Brain pericyte (primary cell): Measurements from ENCODE around the gene RAB8B.

Experiments
- DNase-seq: peaks from one replicate; pipeline ENCODE4 v3.0.0-alpha.2; 2012; ENCODE audit warnings: low read depth, low spot score

RAB8B gene

DNA sequence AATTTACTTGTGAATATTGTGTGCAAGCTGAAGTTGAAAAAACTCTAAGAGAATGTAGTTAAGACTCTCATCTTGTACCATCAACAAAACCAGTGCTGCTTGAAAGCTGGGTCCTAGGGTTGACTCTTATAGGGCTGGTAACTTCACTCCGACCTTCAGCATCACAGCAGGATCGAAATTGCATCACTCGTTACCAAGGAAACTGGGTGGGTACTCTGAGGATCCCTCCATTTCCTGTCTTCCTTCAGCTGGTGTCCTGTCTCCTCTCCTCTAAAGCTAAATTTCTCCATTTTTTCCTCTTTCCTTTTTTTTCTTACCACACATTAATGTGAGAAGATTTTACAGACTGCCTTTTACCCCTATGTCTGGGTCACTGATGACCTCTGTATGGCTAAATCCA, 85.0 kb downstream of the RAB8B start:
- no peak for DNase-seq

DNA sequence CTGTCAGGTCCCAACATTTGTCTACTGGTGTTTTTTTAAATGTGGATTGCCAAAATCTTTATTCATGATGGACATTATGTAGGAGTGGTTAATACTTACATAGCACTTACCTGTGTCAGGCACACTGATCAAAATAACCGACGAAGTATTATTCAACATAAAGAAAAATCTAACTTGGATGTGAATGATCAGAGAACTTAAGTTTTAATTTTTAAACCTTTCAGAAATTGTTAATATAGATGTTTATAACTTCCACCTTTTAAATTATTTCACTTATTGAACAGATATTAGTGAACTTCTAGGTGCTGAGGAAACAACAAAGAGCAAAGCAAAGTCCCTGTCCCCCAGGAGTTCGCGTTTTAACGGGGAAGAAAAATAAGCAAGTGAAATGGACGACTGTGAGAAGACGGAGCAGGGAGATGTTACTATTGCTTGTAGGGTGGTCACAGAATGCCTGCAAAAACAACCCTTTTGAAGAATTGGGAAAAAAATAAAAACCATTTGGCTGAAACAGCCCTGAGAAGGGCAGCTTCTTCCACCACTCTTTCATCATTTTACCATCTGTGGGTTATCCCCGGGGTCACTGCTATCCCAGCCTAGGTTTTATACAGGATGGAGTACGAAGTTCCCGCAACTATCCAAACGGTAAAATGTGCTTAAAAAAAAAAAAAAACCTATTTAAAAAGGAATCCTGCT, 87.1 kb downstream of the RAB8B start:
- no peak for DNase-seq

DNA sequence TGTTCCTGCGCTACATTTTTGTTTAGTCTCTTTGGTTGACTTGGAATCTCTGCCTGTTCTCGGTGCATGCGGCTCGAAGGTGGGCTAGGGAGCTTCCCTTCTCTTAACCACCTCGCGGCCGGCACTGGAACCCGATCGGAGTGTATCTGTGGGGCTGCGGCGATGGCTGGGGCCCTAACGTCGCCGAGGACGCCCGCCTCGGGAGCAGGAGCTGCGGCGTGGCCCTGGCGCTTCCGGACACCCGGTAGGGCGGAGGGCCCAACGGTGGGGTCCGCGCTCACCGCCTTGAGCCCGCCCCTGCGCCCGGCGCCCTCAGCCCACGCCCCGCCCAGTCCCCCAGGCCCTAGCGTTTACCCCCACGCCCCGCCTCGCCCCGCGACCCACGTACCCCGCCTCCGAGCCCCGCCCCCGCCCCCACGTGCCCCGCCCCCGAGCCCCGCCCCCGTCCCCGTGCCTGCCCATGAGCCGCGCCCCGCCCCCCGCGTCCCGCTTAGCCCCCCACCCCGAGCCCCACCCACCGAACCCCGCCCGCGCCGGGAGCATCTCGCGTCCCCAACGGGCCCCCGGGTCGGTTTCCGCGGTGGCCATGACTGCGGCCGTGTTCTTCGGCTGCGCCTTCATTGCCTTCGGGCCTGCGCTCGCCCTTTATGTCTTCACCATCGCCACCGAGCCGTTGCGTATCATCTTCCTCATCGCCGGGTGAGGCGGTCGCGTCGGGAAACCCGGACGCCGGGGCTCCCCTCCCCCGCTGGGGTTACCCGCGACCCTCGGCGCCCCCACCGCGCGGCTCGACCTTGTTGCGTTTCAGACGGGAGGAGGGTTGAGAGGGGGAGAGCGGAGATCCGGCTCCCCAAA, 87.9 kb downstream of the RAB8B start, which contains the start of gene APH1B:
Gene APH1B (plus strand): TSS at position 568 of the 855 bp plus-strand sequence. CDS start 19 bp downstream, at position 587.
- DNase-seq, result no peak

DNA sequence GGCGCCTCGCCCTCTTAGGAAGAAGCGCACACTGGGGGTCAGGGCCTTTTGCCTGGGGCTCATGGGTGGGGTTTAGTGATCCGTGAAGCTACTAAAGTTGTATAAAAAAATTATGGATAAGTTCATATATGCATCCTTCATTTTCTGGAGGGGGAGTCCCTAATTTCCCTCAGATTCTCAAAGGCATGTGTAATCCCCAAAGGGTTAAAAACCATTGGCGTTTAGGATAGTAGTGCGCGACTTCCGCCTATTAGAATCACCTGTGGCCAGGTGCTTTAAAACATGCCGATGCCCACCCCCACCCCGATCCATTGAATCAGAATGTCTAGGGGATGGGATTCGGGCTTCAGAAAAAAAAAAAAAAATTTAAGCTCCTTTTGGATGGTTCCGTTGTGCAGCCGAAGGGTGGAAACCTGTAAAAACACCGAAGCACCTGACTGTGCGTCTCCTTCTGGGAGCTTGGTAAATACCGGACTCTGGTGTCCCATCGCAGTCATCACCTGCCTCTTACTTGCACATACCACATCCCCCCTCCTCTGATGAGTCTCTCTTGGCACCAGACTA, 88.6 kb downstream of the RAB8B start:
- no peak for DNase-seq

DNA sequence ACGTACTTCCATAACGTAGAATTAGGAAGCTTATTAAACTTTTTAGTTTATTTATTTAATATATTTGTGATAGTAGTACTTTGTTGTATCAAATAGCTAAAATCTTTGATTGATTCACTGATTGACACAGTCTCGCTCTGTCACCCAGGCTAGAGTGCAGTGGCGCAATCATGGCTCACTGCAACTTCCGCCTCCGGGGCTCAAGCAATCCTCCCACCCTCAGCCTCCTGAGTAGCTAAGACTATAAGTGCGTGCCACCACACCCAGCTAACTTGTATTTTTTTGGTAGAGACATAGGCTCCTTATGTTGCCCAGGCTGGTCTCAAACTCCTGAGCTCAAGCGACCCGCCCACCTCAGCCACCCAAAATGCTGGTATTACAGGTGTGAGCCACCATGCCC, 93.7 kb downstream of the RAB8B start:
- no peak for DNase-seq

DNA sequence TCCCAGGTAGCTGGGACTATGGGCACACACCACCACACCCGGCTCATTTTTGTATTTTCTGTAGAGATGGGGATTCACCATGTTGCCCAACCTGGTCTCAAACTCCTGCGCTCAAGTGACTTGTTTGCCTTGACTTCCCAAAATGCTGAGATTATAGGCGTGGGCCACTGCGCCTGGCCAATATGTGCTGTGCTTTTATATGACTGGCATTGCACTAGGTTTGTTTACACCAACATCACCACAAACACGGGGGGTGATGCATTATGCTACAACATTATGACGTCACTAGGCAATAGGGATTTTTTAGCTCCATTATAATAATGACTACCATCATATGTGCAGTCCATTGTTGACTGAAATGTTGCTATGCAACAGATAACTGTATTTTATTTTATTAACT, 94.9 kb downstream of the RAB8B start:
- DNase-seq, result no peak

DNA sequence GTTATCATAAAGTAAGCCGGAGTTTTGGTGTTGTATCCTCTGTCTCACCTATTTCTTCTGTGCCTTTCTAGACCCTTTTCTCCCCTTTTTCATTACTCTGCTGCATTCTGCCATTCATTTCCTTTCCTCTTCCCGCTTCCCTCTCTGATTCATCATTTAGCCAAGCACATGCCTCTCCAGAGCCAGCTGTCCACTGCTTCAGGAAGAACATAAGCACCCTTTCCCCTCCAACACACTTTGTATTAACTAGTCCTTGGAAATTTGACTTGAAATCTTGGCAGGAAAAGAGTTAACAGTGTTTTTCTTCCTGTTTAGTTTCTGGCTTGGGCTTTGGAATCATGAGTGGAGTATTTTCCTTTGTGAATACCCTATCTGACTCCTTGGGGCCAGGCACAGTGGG, 97.7 kb downstream of the RAB8B start:
- no peak for DNase-seq

DNA sequence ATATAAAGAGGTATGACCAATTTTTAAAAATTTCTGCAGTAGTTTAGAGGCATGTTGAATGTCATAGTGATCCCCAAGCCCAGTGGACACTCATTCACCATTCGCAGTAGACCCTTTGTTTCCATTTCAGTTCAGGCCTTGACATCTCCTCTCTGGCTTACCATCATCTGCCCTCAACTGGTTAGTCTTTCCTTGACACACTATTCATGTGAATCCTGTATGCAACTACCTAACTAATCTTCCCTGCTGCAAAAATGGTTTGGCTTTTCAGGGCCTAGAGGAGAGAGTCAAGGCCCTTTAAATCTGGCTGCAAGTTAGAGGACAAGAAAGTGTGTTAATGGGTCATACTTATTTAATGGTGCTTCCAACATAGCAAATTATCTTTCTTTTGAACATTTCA, 98.9 kb downstream of the RAB8B start:
- no peak for DNase-seq

DNA sequence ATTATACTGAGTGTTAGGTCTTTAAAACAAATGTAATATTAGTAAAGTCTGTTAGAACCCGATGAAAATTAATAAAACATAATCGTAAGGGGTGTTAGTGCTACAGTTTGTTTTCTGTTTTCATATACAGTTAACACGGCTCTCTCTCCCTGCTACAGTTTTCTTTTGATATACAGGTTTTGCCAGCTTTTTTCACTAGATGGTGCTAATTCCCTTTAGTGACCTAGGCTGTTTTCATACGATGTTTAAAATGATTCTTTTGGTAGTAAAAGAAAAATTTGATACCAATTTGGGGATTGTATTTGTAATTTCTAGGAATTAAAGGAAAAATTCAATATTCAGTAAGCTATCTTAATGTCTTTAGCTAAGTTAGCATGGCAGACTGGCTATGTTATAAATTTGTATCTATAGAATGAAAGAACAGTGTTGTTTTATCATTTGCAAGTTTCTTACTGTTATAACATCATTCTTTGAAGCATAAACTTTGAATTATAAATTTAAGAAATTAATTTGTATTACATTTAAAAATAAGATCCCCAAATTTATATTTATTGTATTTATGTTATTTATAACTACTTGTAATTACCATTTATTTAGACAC, 99.5 kb downstream of the RAB8B start:
- no peak for DNase-seq

DNA sequence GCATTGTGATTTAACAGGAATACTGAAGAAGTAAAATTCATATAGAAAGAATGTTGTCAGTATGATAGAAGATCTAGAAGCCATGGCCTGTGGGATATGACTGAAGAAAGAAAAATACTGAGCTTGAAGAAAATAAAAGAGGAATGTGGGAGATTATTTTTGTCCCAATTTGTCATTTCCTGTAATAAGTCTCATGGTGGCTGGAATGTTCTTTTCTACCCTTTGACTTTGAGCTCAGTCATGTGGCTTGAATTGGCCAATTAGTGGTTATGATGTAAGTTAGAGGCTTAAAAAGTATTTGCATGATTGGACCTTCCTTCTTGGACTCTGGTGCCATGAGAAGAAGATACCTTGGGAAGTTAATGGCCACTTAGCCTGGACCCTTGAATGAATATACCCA, 102.1 kb downstream of the RAB8B start:
- DNase-seq, result no peak

DNA sequence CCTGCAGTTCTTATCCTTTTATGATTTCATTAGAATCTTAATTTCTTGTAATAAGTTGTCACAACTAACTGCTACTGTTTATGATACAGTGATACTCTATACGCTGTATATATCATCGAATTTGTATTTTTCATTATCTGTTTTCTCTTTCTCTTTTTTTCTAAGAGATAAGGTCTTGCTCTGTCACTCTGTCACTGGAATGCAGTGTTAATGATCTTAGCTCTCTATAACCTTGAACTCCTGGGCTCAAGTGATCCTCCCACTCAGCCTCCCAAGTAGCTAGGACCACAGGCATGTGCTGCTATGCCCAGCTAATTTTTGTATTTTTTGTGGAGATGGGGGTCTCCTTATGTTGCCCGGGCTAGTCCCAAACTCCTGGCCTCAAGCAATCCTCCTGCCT, 102.8 kb downstream of the RAB8B start:
- no peak for DNase-seq

DNA sequence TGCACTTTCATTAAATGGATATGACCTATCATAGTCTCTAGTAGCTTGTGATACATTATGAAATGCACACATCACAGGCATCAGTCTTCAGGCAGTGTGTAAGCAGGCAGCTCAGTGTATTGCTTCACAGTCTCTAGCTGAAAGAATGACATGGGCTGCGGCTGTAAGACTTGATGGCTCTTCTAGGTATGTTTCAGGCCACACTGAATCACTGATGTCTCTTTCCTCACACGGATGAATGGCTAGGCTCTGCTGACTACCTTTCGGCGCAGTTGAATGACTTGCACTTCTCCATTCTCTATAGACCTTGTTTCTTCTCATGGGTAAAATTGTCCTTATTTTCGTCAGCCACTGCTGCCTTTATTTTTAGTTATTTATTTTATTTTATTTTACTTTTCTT, 103.4 kb downstream of the RAB8B start:
- no peak for DNase-seq

DNA sequence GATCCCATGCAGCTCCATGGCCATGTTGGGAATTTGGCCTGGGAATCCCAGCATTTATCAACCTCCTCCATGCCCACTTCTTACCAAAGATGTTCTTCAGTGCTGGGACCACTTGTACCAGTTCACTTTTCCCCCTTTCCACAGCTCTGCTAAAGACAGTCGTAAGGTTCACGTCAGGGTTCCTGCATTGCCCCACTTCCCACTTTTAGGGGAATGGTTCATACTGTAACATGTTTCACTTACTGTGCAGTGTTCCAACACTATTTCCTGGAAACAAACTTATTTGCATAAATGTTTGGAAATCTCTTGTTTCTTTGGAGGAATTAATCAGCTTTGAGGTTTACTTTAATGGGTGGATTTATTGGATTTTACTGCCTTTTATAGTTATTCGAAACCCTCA, 105.0 kb downstream of the RAB8B start:
- no peak for DNase-seq

DNA sequence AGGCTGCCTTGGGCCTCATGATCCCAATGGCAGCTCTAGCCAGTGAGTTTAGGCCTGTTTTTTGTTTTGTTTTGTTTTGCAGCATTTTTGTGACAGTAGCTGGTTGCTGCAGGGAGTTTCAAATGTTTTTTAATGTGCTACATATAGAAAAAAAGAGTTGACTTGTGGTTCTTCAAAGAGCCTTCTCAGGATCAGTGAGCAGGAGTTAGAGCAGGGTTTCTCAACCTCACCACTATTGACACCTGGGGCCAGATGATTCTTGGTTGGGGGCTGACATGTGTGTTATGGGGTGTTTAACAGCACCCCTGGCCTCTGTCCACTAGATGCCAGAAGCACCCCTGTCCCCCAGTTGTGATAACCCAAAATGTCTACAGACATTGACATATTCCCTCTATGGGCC, 105.9 kb downstream of the RAB8B start:
- DNase-seq, result no peak

DNA sequence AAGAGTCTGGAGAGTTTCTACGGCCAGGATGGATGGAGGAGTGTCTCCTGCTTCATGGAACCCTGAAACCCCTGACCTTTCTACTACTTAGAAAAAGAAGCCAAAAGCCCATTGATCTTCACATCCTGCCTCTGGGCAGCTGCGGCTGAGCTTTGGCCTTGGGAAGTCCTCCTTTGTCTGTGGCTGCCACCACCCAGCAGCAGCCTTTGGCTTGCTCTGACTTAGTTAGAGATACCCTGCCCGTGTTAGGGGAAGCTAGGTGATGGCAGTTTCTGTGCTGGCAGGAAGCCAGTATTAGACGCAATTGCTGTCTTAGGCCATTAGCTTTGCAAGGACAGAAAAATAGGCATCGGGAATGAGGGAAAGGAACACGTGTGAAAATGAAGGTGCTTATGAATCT, 106.8 kb downstream of the RAB8B start:
- no peak for DNase-seq

DNA sequence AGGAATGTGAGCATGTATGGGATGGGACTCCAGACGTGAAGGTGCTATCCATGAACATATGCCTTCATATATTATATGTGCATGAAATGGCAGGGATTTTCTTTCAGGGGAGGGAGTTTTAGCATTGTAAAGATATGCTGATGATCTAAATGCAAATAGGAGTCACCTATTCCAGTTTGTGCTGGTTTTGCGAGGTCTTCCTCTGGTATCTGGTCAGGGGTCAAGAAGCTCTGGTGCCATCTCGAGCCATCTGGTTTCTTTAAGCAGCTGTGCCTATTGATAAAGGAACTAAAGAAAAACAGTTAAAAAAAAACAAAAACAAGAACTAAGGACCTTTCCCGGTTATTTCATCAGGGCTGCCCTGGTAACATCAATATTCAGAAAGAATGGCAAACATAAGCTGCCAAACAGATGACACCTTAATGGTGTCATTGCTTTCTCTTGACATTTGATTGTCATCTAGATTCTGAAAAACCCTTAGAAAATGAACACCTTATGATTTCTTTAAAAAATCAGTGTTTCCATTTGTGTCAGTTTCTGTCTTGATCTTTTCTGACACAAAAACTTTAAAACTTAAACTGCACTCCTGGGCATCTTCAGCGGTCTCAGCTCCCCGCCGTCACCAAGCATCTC, 110.7 kb downstream of the RAB8B start:
- no peak for DNase-seq

DNA sequence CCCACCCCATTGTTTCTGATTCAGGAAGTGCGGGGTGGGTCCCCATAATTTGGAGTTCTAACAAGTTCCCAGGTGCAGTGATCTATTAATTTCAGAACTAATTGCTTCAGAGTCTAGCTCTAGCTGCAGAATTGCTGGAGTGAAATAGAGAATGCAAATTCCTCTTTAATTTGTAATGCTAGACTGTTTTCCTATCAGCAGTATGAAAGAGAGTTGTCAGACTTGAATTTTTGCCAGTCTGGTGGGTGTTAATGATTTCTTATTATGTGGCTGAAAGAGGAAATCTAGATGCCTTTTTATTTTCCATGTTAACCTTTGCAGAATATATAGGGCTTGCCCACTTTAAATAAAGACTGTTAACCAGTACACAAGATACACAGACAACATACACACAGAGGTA, 111.7 kb downstream of the RAB8B start:
- no peak for DNase-seq

DNA sequence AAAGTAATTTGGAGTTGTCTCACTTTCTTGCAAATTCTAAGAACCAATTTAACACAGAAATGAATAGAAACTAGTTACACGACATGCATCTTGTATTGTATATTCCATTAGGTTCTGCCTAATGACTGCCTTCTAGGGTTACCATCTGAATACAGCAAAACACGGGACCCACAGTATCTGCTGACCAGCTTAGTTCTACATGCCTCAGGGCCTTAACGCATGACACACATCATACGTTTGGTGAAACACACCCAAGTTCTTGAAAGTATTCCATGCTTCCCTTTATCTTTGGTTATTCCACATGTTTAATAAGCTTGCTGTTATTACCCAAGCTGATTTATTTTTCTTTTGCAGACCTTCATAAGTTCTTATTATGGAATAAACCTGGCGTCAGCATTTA, 115.9 kb downstream of the RAB8B start:
- DNase-seq, result no peak

DNA sequence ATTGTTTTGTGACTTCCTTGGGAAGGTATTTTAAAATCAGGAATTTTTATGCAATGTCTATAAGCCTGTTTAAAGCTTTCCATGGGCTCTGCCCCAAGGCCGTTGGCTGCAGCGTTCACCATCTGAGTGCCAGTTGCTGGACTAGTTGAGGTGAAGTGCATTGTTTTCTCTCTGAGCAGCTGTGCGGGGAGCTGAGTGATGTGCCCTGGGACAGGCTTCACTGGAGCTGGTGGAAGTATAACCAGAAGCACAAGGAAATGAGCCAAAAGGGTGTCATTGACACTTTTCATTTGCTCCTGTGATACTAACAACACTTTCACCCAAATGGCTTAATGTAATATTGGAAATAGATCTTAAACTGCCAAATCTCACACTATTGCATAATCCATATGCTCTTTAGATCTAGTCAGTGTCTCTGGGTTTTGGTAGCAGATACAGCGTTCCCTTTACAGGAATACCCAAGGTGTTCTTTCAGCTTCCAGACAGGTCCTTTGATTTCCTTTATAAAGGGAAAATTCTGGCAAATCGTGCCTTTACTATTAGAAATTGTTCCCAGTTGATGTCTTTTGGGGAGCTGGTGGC, 117.2 kb downstream of the RAB8B start:
- no peak for DNase-seq

DNA sequence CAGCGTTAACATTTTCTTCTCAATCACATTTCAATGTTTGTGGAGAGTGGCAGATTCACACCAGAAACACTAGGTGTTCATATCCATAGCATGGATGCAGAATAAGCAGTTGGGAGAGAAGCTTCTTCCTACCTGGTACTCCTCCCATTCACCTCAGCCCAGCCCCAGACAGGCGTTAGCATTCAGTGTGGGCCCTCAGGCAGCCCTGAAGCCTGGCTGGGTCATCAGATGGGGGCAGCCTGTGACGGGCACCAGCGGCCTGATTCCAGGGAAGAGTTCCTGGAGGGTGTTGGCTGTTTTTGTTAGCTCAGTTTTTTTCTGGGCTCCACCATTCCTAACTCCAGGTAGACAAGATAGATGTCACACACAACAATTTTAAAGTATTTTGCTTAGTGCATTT, 119.1 kb downstream of the RAB8B start:
- DNase-seq, result no peak

DNA sequence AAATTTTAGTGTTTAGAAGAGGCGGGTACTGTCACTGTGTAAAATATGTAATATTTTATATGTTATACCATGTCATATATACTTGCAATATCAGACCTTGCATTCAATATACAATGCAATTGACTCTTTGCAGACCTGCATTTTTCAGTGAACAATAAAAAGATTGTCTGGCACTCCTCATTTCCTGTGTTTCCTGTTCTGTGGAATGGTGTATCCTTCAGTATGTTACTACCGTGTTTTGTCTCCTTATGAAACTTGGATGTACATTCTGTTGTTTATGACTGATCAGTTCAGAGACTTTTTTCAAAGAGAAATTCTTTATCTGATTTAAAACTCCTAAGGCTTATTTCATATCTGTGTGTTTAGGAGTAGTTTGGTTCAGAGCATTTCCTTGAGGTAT, 119.5 kb downstream of the RAB8B start:
- no peak for DNase-seq

DNA sequence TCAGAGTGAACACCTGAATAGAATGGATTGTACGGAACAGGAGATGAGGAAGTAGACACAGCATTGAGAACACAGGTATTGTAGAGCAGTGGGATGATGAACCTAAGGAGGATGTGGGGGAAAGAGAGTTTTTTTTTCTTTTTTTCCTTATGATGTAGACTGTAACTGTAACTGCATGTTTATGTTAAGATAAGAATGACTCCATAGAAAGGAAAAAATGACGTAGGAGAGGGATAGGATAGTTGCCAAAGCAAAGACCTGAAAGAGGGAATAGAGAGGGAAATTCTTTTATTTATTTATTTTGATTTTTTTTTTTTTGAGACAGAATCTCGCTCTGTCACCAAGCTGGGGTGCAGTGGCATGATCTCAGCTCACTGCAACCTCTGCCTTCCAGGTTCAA, 121.2 kb downstream of the RAB8B start:
- DNase-seq, result no peak
